ENCODE measurements around the gene TBX15. TPM values are rescaled to one million over a fixed set of nuclear protein-coding genes. Genes with fewer than 3 reads are reported as not detected.

TBX15 gene
- total and polyA plus RNA-seq, 11 donors: 0.19 to 1.8 (median 0.63) TPM

DNA sequence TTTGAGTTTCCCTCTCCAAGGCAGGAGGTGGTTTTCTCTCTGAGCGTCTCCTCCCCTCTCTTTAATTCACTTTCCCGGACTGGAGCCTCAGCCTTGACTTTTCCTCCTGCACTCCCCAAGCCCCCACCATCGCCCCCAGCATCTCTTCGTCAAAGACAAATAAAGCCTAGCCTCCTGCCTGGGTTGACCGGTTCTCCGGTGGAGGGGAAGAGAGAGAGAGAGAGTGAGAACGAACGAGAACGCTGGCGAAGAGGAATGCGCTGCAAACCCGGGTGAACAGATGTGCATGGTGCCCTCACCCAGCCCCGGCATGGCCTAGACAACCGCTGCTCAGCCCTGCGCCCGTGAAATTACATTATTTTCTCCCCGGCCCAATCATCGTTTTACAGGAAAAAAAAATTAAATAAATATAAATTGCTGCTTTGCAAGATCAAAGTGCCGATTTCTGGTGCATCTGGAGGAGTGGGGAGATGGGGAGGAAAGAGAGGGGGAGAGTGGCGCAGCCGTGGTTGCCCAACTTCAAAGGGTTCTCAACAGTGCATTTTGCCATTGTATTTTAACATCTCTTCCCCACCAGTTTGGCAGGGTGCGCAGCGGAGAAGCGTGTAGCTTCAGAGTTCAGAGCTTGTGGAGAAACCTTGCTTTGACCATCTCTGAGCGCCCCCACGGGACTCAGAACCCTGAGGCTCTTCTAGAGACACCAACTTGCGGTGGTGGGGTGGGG lies 11.4 kb upstream of the TBX15 start:
- Histone ChIP-seq H3K36me3 (no peaks in the 10 kb centered on the region), H3K27ac (no peak overlapping the region), H3K9me3 (no peaks in the 10 kb centered on the region), H3K4me1 (peaks cover 0 to 21% (median 8%) of the 10 kb centered on the region in 12 donors), H3K27me3 (peaks cover 39 to 99% (median 93%) of the 10 kb centered on the region in 9 donors), H3K4me3 (no peak overlapping the region)
- ATAC-seq (no peak), DNase-seq (no peak)
- intact Hi-C loops (cut with DNase I): loop anchor here in 5 of 10 donors (10.0 kb wide), 3 partner anchors 695 to 845 kb away; no protein-coding TSS in a partner anchor
- TF ChIP-seq POLR2A (IDR thresholded peaks at IDR 0.05): no peak
- TF ChIP-seq, protein P1, sequence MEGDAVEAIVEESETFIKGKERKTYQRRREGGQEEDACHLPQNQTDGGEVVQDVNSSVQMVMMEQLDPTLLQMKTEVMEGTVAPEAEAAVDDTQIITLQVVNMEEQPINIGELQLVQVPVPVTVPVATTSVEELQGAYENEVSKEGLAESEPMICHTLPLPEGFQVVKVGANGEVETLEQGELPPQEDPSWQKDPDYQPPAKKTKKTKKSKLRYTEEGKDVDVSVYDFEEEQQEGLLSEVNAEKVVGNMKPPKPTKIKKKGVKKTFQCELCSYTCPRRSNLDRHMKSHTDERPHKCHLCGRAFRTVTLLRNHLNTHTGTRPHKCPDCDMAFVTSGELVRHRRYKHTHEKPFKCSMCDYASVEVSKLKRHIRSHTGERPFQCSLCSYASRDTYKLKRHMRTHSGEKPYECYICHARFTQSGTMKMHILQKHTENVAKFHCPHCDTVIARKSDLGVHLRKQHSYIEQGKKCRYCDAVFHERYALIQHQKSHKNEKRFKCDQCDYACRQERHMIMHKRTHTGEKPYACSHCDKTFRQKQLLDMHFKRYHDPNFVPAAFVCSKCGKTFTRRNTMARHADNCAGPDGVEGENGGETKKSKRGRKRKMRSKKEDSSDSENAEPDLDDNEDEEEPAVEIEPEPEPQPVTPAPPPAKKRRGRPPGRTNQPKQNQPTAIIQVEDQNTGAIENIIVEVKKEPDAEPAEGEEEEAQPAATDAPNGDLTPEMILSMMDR (IDR thresholded peaks at IDR 0.05): no peak
- 9 to 18% (median 13%) methylated on average over 27 of the region's 27 CpGs for WGBS, 4 donors

DNA sequence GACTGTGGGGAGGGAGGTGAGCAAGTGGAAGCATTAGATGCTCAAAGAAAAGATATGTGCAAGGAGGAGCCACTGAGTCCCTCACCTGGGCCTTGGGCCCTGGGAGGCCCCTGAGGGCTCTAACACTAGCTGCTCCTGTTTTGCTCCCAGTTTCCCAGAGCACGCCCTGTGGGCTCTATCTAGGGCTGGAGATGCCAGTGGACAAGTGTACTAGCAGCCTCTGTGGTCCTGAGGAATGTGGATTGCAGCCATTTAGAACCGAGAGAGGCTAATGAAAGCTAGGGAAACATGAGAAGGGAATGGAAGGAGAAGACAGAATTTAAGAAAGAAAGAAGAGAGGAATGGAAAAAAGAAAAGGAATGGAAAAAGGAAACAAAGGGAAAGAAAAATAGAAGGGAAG lies 10.0 kb upstream of the TBX15 start:
- H3K9me3 ChIP-seq: no peaks in the 10 kb centered on the region
- ATAC-seq: no peak
- no peak for TF ChIP-seq POLR2A (IDR thresholded peaks at IDR 0.05)
- TF ChIP-seq, protein P1 (IDR thresholded peaks at IDR 0.05): no peak
- DNase-seq: no peak
- H3K36me3 ChIP-seq: no peaks in the 10 kb centered on the region
- WGBS, 4 donors: 34 to 65% (median 41%) methylated on average over 2 of the region's 2 CpGs
- H3K27me3 ChIP-seq: peaks cover 29 to 99% (median 93%) of the 10 kb centered on the region in 9 donors
- intact Hi-C loops (cut with DNase I): no loop called here
- H3K27ac ChIP-seq: no peak overlapping the region
- peaks cover 0 to 22% (median 8%) of the 10 kb centered on the region in 12 donors for H3K4me1 ChIP-seq
- no peak overlapping the region for H3K4me3 ChIP-seq

DNA sequence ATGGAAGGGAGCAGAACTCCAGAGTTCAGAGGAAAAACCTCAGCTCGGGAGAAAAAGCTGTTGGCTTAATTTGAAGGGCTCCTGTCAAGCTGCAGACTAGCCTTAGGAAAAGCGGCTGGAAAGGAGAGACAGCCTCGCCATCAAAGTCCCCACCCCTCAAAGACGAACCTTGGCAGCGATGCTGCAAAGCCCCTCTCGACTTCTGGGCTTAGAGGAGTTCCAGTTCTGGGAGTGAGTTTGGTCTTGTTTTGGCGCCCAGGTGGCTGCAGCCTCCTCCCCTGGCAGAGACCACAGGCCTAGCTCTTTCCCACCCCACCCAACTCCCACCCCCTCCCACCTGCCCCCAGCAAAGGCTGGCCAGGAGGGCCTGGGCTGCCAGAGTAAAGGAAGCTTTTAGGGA lies 9.1 kb upstream of the TBX15 start:
- intact Hi-C loops (cut with DNase I): no loop called here
- DNase-seq (no peak), ATAC-seq (no peak)
- no peak for TF ChIP-seq POLR2A (IDR thresholded peaks at IDR 0.05)
- TF ChIP-seq, protein P1 (IDR thresholded peaks at IDR 0.05): no peak
- H3K4me3 ChIP-seq: no peak overlapping the region
- H3K27me3 ChIP-seq: peaks cover 30 to 99% (median 93%) of the 10 kb centered on the region in 9 donors
- H3K27ac ChIP-seq: no peak overlapping the region
- no peaks in the 10 kb centered on the region for H3K9me3 ChIP-seq
- 10 to 28% (median 22%) methylated on average over 7 of the region's 7 CpGs for WGBS, 4 donors
- peaks cover 0 to 26% (median 8%) of the 10 kb centered on the region in 12 donors for H3K4me1 ChIP-seq
- H3K36me3 ChIP-seq: no peaks in the 10 kb centered on the region

DNA sequence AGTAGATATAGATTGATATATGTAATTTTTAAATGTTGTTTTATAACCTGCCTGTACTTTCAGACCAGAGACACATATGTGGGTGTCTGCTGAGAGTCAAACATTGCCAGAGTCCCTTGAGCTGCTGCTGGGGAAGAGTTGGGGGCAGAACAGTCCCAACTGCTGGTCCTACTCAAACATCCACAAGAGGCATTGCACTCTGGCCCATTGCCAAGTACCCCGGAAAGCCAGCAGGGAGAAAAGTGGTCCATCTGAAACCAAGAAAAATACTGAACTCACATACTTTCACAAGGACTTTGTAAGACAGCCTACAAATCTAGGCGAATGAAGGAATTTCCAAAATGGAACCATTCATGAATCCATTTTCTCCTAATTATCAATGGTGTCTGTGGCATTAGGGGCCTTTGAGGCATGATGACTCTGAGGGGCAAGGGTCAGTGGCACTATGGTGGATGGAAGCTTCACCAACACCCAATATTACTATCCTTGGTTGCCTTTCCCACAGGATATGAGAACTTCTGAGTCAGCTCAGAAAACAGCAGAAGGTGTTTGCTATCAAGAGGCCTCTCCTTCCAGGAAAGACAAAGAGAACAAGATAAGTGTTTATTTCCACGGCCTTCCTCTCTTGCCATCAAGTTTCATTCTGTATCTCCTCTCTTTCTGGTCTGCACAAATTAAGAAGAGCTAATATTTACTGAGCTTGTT lies 7.3 kb upstream of the TBX15 start:
- WGBS, 4 donors: 58 to 72% (median 63%) methylated on average over 3 of the region's 3 CpGs
- peaks cover 36 to 100% (median 98%) of the 10 kb centered on the region in 9 donors for H3K27me3 ChIP-seq

More for the DNA sequence above, 7.3 kb upstream of the TBX15 start:
- Histone ChIP-seq H3K4me1 (peaks cover 0 to 11% (median 2%) of the 10 kb centered on the region in 12 donors), H3K9me3 (no peaks in the 10 kb centered on the region), H3K4me3 (no peak overlapping the region), H3K27ac (no peak overlapping the region), H3K36me3 (no peaks in the 10 kb centered on the region)
- intact Hi-C loops (cut with DNase I): no loop called here
- no peak for DNase-seq
- TF ChIP-seq POLR2A (IDR thresholded peaks at IDR 0.05): no peak
- TF ChIP-seq, protein P1 (IDR thresholded peaks at IDR 0.05): no peak
- no peak for ATAC-seq
